Measurements from ENCODE around the gene UAP1.

GRCh38 chr1:162599451-162599850, 37.9 kb downstream of the UAP1 start:
- TF ChIP-seq CTCF (conservative IDR thresholded peaks at IDR 0.05; ENCODE audit: low read length) (no peak), EZH2phosphoT487 (IDR thresholded peaks at IDR 0.05; ENCODE audit: borderline replicate concordance) (no peak)

Measured in Loucy (cell line).